Measurements from ENCODE around the gene NAALADL2.
"Not testable (repeated sequence)": the region's sequence is repeated elsewhere in the genome, so short reads cannot be mapped to it uniquely, and the experiment has no call there.

NAALADL2 gene

GRCh38 chr3:175131866-175132265, 272.7 kb downstream of the NAALADL2 start:
- DNase-seq (ENCODE audit: low spot score) = not testable (repeated sequence)

DNA sequence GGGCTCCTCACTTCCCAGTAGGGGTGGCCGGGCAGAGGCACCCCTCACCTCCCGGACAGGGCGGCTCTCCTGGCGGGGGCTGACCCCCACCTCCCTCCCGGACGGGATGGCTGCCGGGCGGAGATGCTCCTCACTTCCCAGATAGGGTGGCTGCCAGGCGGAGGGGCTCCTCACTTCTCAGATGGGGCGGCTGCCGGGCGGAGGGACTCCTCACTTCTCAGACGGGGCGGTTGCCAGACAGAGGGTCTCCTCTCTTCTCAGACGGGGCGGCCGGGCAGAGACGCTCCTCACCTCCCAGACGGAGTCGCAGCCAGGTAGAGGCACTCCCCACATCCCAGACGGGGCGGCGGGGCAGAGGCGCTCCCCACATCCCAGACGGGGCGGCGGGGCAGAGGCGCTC, 273.6 kb downstream of the NAALADL2 start:
- DNase-seq (ENCODE audit: low spot score) = not testable (repeated sequence)

DNA sequence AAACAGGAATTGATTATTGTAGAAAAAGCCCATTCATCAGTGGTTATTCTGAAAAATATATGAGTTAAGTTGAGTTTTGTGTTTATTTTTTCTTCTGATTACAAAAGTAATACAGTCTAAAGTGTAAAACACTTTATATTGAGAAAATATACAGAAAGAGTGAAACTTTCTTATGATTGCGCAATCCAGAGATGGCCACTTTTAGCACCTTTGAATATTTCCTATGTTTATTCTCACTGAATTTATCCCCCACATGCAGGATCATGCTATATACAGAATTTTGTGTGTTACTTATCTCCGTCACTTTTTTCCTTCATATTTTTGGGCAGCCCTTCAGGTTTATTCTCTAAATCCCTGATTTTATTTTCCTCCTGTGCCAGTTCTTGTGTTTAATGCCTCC, 285.2 kb downstream of the NAALADL2 start:
- DNase-seq (ENCODE audit: low spot score) = no peak

DNA sequence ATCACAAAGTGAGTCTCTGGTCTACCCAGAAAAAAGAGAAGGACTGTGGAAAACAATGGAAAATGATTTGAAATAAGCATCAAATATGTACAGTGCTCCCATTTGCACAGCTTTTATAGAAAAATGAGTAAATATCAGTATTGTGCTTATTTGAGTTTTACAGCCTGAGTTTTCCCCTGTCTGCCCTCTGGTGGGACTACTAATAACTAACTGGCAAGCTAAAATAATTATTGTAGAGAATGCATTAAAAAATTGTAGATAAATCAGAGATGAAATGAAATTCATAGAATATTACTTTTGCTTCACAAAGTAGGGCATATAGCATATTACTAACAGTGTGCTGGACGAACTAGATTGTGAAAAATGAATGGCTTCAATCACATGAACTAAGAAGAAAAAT, 287.1 kb downstream of the NAALADL2 start:
- DNase-seq (ENCODE audit: low spot score) = peak; percentile 9

- no peak for DNase-seq (ENCODE audit: low spot score)
Observed at GRCh38 chr3:175149675-175150074, 290.5 kb downstream of the NAALADL2 start.

GRCh38 chr3:175150812-175151401, 291.8 kb downstream of the NAALADL2 start:
- DNase-seq (ENCODE audit: low spot score) = no peak

GRCh38 chr3:175153595-175153994, 294.5 kb downstream of the NAALADL2 start:
- no peak for DNase-seq (ENCODE audit: low spot score)

- no peak for DNase-seq (ENCODE audit: low spot score)
Observed at GRCh38 chr3:175155172-175155571, 296.0 kb downstream of the NAALADL2 start.

DNA sequence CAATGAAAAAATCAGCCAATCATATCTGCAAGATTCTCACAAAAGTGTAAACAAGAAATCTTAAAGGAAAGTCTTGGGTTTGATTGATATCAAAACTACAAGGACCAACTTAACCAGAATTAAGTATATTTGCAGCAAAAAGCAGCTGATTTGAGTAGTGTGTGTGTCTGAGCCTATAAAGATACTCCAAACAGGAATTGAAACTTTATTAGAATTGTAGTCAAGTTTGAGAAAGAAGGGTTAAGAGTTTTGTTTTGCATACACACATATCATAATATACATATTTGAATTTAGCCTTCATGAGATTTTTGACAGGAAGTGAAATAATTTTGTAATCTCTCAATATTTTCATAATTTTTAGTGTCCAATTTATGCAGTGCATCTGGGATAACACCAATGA, 300.1 kb downstream of the NAALADL2 start:
- DNase-seq (ENCODE audit: low spot score) = no peak

DNA sequence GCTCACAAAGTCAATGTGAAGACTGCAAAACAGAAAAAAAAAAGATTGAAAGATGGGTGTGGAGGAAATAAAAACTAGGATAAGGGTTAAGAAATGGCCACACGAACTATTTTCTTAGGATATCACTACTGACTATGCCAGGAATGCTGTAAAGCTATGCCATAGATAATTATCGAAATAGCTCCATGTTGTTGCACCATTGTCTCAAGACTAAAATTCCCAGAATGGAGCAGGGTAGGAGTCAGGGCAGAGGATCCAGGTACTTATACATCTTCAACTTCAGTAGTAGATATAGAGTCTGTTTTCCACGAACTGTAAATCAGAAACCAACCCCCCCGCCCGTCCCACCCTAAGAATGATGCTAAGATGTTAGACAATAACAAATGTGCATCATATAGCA, 302.2 kb downstream of the NAALADL2 start:
- no peak for DNase-seq (ENCODE audit: low spot score)

DNA sequence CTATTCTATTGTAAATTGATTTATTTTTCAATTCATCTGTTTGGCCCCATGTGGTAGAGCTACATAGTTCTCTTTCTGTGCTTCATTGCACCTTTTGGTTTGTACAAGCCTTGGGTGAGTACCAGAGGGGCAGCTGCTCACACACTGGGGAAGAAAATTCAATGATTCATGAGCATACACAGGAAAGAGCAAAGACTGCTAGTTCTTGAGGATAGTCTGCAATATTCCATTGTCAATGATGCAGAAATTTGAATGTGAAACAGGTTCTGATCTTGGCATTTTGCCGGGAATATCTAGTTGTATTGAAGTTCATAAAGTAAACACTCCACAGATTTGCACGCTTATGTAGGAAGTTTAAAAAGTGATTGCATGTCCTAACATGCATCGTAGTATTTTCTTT, 304.6 kb downstream of the NAALADL2 start:
- no peak for DNase-seq (ENCODE audit: low spot score)

- not testable (repeated sequence) for DNase-seq (ENCODE audit: low spot score)
Observed at GRCh38 chr3:175173117-175173516, 314.0 kb downstream of the NAALADL2 start.

GRCh38 chr3:175176556-175176955, 317.4 kb downstream of the NAALADL2 start:
- DNase-seq (ENCODE audit: low spot score) = no peak

DNA sequence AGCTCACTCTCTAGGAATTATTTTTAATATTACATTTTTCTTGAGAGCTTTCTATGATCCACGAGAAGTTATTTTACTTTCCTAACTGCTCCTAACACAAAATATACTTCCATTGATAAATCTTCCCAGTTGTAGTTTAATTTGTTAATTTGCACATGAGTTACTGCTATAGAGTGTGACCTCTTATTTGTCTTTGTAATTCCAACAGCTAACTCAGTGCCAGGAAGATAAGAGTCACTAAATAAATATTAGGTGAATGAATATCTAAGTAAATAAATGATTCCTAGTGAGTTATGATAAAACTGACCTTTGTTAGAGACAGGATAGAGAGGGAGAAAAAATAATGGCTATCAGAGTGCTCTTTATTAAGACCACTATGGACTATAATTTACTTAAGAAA, 319.9 kb downstream of the NAALADL2 start:
- DNase-seq (ENCODE audit: low spot score) = no peak

- DNase-seq (ENCODE audit: low spot score) = no peak
Observed at GRCh38 chr3:175184392-175184791, 325.3 kb downstream of the NAALADL2 start.

DNA sequence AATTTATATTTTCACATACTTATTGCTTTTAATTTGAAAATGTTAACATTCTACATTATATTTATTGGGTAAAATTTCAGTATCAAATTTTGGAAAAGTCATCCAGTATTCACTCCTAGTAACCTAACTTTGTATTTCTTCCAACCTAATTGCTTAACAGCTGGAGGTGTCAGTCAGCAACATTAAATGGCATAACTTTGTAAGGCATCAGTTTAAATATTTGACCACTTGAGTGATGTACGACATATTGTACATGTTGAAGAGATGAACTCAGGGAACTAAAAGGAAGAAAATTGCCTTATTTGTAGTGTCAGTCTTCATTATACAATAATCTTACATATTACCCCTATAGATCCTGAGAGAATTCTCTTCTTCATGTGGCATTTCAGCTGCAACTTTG, 326.8 kb downstream of the NAALADL2 start:
- no peak for DNase-seq (ENCODE audit: low spot score)

DNA sequence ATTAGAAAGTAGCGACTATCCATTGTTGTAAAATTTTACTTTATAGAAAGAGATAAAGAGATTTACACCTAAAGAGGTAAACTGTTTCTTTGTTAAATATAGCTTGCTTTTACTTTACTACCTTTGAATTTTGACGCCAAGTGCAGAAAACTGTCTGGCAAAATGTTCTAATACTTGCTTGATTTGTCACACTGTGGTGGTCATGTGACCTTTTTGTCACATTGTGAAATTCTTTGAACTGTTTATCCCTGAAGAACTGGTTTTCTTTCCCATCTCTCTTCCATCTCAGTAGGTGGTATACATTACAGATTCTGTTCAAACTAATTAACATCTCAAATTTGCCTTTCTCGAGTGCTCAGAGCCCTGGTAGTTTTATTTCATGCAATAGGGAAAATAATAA, 327.4 kb downstream of the NAALADL2 start:
- no peak for DNase-seq (ENCODE audit: low spot score)

DNA sequence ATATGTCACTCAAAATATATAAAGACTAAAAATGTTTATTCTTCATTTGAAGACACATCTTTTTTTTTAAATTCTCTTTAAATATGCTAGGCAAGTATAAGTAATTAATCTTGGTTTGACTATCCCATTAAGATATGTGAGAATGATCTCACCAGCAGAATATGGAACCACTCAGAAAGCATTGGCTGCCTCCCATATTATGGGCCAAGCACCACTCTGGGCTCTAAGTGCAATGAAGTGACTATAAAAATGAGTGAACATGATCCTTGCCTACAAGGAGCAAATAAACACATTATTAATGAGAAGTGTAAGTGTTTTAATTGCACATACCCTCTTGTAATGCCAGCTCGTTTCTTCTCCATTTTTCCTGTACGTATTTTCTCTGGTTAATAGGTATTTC, 328.5 kb downstream of the NAALADL2 start:
- peak; percentile 13 for DNase-seq (ENCODE audit: low spot score)

GRCh38 chr3:175192536-175192935, 333.4 kb downstream of the NAALADL2 start:
- DNase-seq (ENCODE audit: low spot score) = no peak

DNA sequence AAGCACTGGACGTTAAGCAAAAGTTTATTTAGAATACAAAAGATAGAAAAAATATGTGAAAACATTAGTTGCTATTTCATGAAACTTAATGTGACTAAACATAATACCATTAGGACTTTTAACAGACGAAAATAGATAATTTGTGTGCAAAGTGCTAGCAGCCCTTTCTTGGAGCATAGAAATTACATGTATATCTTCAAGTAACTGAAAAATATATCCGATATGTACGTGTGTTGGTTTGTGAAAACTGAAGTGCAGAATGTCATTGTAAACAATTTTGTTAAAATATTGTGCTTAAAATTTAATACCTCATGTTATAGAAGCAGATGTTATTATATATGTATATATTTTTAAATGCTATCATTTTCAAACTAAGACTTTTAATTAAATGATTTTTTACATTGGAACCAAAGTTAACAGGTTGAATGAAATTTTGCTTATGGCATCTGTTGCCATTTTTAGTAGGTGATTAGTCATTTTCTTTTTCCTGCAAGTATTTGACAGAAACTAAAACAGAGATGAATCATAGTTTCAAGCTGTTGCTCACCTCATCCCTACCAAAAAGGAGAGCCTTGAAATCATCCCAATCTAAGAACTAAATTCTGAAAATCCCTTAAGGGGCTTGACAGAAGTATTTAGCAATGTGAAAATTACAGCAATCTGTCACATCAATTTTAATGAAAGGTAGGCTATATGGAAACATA, 334.8 kb downstream of the NAALADL2 start:
- peak; percentile 38 for DNase-seq (ENCODE audit: low spot score)

DNA sequence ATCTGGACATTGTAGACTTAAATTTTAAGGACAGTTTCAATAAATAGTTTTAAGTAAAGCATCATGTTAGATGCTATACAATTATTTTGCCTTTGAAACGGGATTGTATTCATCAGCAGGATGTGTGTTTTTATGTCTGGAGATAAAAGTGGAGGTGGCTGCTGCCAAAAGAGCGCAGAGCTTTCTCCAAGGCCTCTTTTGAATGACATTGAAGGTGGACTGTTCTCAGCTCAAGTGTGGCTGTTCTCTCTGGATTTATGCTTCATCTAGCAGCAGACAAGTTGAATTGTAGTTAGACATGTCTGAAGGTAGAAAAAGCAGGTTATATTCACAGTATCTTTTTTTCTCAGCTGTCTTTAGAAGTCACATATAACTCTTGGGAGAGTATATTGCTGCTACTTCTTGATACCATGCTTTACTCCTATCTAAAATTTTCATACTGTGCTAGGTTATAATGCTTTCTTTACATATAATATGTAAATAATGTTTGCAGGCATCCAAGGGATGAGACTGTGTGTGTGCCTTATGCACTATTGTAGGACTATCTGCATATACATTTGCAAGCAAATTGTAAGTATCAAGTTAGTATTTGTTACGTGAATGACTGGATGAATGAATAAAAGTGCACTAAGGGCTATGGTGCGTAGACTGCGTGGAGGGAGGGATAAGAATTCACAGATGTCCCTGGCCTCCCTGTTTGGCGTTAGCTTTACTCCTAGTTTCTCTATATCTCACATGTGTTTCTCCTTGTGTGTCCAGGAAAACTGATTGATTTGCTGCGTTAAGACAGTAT, 340.1 kb downstream of the NAALADL2 start:
- no peak for DNase-seq (ENCODE audit: low spot score)

- DNase-seq (ENCODE audit: low spot score) = no peak
Observed at GRCh38 chr3:175199961-175200360, 340.8 kb downstream of the NAALADL2 start.

- no peak for DNase-seq (ENCODE audit: low spot score)
Observed at GRCh38 chr3:175200391-175201095, 341.4 kb downstream of the NAALADL2 start.
